GM18517 (cell line): ENCODE data around the gene GLRX.
A peak's percentile ranks its signal among the peaks of the same experiment; 100 is the strongest.
"Not testable (repeated sequence)": the region's sequence is repeated elsewhere in the genome, so short reads cannot be mapped to it uniquely, and the experiment has no call there.

Source experiments
- ATAC-seq: cut with Tn5 transposase; IDR thresholded peaks from one replicate; pipeline ENCODE4 v1.9.1; 2021; ENCODE audit warnings: mild to moderate bottlenecking, moderate library complexity; ENCODE audit not compliant: unreplicated experiment

GLRX gene

GRCh38 chr5:95830226-95830625, 7.7 kb upstream of the GLRX start:
- ATAC-seq, result no peak

GRCh38 chr5:95827892-95828246, 5.3 kb upstream of the GLRX start:
- ATAC-seq, result no peak

GRCh38 chr5:95826949-95827891, 4.7 kb upstream of the GLRX start:
- ATAC-seq, result no peak

- no peak for ATAC-seq
These were observed 3.0 kb upstream of the GLRX start for GRCh38 chr5:95825495-95825894.

GRCh38 chr5:95824747-95825146, 2.2 kb upstream of the GLRX start:
- ATAC-seq, result no peak

- ATAC-seq, result no peak
These were observed 1.4 kb upstream of the GLRX start for GRCh38 chr5:95823738-95824609.

- peak; percentile 9 for ATAC-seq
These were observed 752 bp upstream of the GLRX start for GRCh38 chr5:95823218-95823737.

GRCh38 chr5:95822043-95822541, 434 bp downstream of the GLRX start:
- peak; percentile 45 for ATAC-seq

GRCh38 chr5:95821110-95822021, 1.2 kb downstream of the GLRX start:
- ATAC-seq, result peak; percentile 26

- no peak for ATAC-seq
These were observed 4.1 kb downstream of the GLRX start for GRCh38 chr5:95818181-95819147.

GRCh38 chr5:95817430-95817829, 5.1 kb downstream of the GLRX start:
- no peak for ATAC-seq

- no peak for ATAC-seq
These were observed 5.8 kb downstream of the GLRX start for GRCh38 chr5:95816776-95817175.

GRCh38 chr5:95816341-95816740, 6.2 kb downstream of the GLRX start:
- no peak for ATAC-seq

- no peak for ATAC-seq
These were observed 7.3 kb downstream of the GLRX start for GRCh38 chr5:95815155-95815729.

GRCh38 chr5:95813035-95813434, 9.5 kb downstream of the GLRX start:
- not testable (repeated sequence) for ATAC-seq

GRCh38 chr5:95812074-95812471, 10.5 kb downstream of the GLRX start:
- no peak for ATAC-seq

GRCh38 chr5:95811461-95812073, 11.0 kb downstream of the GLRX start:
- not testable (repeated sequence) for ATAC-seq

GRCh38 chr5:95811126-95811423, 11.5 kb downstream of the GLRX start:
- not testable (repeated sequence) for ATAC-seq
